Spleen (tissue), 11 donors: ENCODE measurements around the gene KCNT1. TPM values are rescaled to one million over a fixed set of nuclear protein-coding genes. Genes with fewer than 3 reads are reported as not detected.

Experiments used
- DNase-seq: peaks from one replicate; pipeline ENCODE4 v3.0.0-alpha.2; 2020
- H3K27ac ChIP-seq, 8 donors: fragments of 200-600 bp; sonication (generic) in 7 of 8; 1 replicate in 4 of 8; 2 replicates in 4 of 8; pipeline versions ENCODE4 v1.5.0 to v1.8.0; 2016 to 2021; ENCODE audit warnings: inconsistent platforms in 4 of 8, mild to moderate bottlenecking in 4 of 8, moderate library complexity in 1 of 8
- H3K27me3 ChIP-seq, 7 donors: fragments of 200-600 bp; sonication (generic) in 6 of 7; replicated peaks in 1 of 7; 1 replicate in 4 of 7; 2 replicates in 3 of 7; pipeline versions ENCODE4 v1.5.0 to v1.8.0; 2016 to 2021; ENCODE audit warnings: inconsistent platforms in 3 of 7, mild to moderate bottlenecking in 1 of 7
- H3K36me3 ChIP-seq, 6 donors: fragments of 200-600 bp; sonication (generic) in 5 of 6; 1 replicate in 4 of 6; 2 replicates in 2 of 6; pipeline versions ENCODE4 v1.5.0 to v1.8.0; 2016 to 2021; ENCODE audit warnings: inconsistent platforms in 2 of 6
- H3K4me1 ChIP-seq, 6 donors: fragments of 200-600 bp; sonication (generic) in 5 of 6; 1 replicate in 3 of 6; 2 replicates in 3 of 6; pipeline versions ENCODE4 v1.5.0 to v1.8.0; 2016 to 2021; ENCODE audit warnings: inconsistent platforms in 3 of 6
- H3K4me3 ChIP-seq, 8 donors: fragments of 200-600 bp; sonication (generic) in 7 of 8; 1 replicate in 4 of 8; 2 replicates in 4 of 8; pipeline versions ENCODE4 v1.5.0 to v1.8.0; 2016 to 2021; ENCODE audit warnings: inconsistent platforms in 4 of 8, mild to moderate bottlenecking in 4 of 8, moderate library complexity in 2 of 8
- H3K9me3 ChIP-seq, 8 donors: fragments of 200-600 bp; sonication (generic) in 7 of 8; 1 replicate in 4 of 8; 2 replicates in 4 of 8; pipeline versions ENCODE4 v1.5.0 to v1.8.0; 2016 to 2021; ENCODE audit warnings: inconsistent platforms in 4 of 8
- CTCF ChIP-seq, 11 experiments: fragments of 200-600 bp in 7 of 11; fragments of 450-650 bp in 4 of 11; sonication (generic) in 4 of 11; IDR thresholded peaks in 8 of 11; conservative IDR thresholded peaks in 3 of 11; 1 replicate in 7 of 11; 2 replicates in 4 of 11; pipeline versions ENCODE4 v1.4.0 to v1.8.0; 2016 to 2021; ENCODE audit warnings: antibody characterized with exemption in 11 of 11, inconsistent platforms in 4 of 11, mild to moderate bottlenecking in 1 of 11
- POLR2A ChIP-seq, 3 donors: fragments of 450-650 bp; IDR thresholded peaks; one replicate each; pipeline ENCODE4 v1.5.1; 2017; ENCODE audit warnings: antibody characterized with exemption in 3 of 3, mild to moderate bottlenecking in 1 of 3
- POLR2AphosphoS5 ChIP-seq, 3 donors: sonication (generic); formaldehyde crosslinking; IDR thresholded peaks; one replicate each; pipeline ENCODE4 v1.5.1; 2017; ENCODE audit warnings: antibody characterized with exemption in 3 of 3
- WGBS, 5 donors: extraction: QIAGEN DNeasy Blood & Tissue Kit in 3 of 5; methylation state at CpG; one replicate each; pipeline versions ENCODE4 v1.1.5 to v1.1.7; 2013 to 2018; 5-methylcytosine and 5-hydroxymethylcytosine counted together
- intact Hi-C: fragments of 100-400 bp; cut with DNase I; formaldehyde crosslinking; loops from one replicate; pipeline ENCODE4 v1.15.0; 2023; ENCODE audit warnings: low total_unique reads
- polyA plus RNA-seq, 3 donors: library from polyadenylated mRNA; stranded (reverse); fragments of 200-250 nt; gene quantifications; one replicate each; pipeline ENCODE4 v1.2.1, GENCODE V29; 2013
- total RNA-seq, 7 donors: library from RNA; depleted of rRNA in 3 of 7; stranded (reverse); fragments of >200 nt in 3 of 7; fragmentation: NEBNext Ultra II Directional in 4 of 7; extraction: Animal tissue kit (Norgen Biotek cat#: 25700) in 4 of 7; gene quantifications; one replicate each; pipeline versions ENCODE4 v1.1.0 to v1.2.1, GENCODE V29; 2016 to 2021
- donor health status: healthy with polysubstance abuse.
- donor health status: DM: no; HTN: no; CAD: no; lungs with moderate emphysema.
- donor health status: DM: no; HTN: no; CAD: no.
- donor health status: Bipolar disorder and iron deficiency.
- donor health status: healthy.
- donor health status: DM: no; HTN: no; CAD: no.
- donor health status: DM: yes; HTN: yes; CAD: no.

KCNT1 gene
- total and polyA plus RNA-seq, 10 donors: 1.0 to 41.5 (median 19.8) TPM

GRCh38 chr9:135764731-135765130, 62.7 kb downstream of the KCNT1 start:
- Histone ChIP-seq H3K27ac (no peak overlapping the region), H3K27me3 (no peaks in the 10 kb centered on the region), H3K36me3 (peaks cover 0 to 54% (median 0%) of the 10 kb centered on the region in 6 donors), H3K4me1 (no peaks in the 10 kb centered on the region), H3K4me3 (no peak overlapping the region), H3K9me3 (peaks cover 0 to 32% (median 19%) of the 10 kb centered on the region in 8 donors)
- DNase-seq: no peak
- TF ChIP-seq POLR2A (IDR thresholded peaks at IDR 0.05): no peak
- no peak for TF ChIP-seq POLR2AphosphoS5 (IDR thresholded peaks at IDR 0.05)
- no peak for TF ChIP-seq CTCF (IDR thresholded peaks at IDR 0.05 in 8 of 11, conservative IDR thresholded peaks at IDR 0.05 in 3 of 11)
- intact Hi-C loops: no loop called here
- WGBS, 5 donors: 86 to 96% (median 90%) methylated on average over 13 to 19 of the region's 19 CpGs

GRCh38 chr9:135765416-135765815, 63.4 kb downstream of the KCNT1 start:
- no peak for DNase-seq
- intact Hi-C loops: no loop called here
- H3K27me3 ChIP-seq: peaks cover 0 to 5% (median 0%) of the 10 kb centered on the region in 7 donors

GRCh38 chr9:135766251-135766650, 64.3 kb downstream of the KCNT1 start:
- peaks cover 0 to 55% (median 0%) of the 10 kb centered on the region in 6 donors for H3K36me3 ChIP-seq
- WGBS, 5 donors: 92 to 100% (median 95%) methylated on average over 4 of the region's 4 CpGs
- TF ChIP-seq CTCF (IDR thresholded peaks at IDR 0.05 in 8 of 11, conservative IDR thresholded peaks at IDR 0.05 in 3 of 11) (no peak), POLR2A (IDR thresholded peaks at IDR 0.05) (no peak), POLR2AphosphoS5 (IDR thresholded peaks at IDR 0.05) (no peak)

More at GRCh38 chr9:135765416-135765815, 63.4 kb downstream of the KCNT1 start:
- no peaks in the 10 kb centered on the region for H3K4me1 ChIP-seq
- 95 to 98% (median 96%) methylated on average over 13 of the region's 13 CpGs for WGBS, 5 donors
- no peak overlapping the region for H3K27ac ChIP-seq
- peaks cover 0 to 32% (median 19%) of the 10 kb centered on the region in 8 donors for H3K9me3 ChIP-seq
- no peak overlapping the region for H3K4me3 ChIP-seq
- no peak for TF ChIP-seq POLR2AphosphoS5 (IDR thresholded peaks at IDR 0.05)
- H3K36me3 ChIP-seq: peaks cover 0 to 54% (median 0%) of the 10 kb centered on the region in 6 donors

GRCh38 chr9:135766707-135767106, 64.7 kb downstream of the KCNT1 start:
- no peak for TF ChIP-seq POLR2AphosphoS5 (IDR thresholded peaks at IDR 0.05)
- TF ChIP-seq CTCF (IDR thresholded peaks at IDR 0.05 in 8 of 11, conservative IDR thresholded peaks at IDR 0.05 in 3 of 11): no peak
- no peak for TF ChIP-seq POLR2A (IDR thresholded peaks at IDR 0.05)
- peaks cover 0 to 5% (median 0%) of the 10 kb centered on the region in 7 donors for H3K27me3 ChIP-seq
- H3K4me1 ChIP-seq: no peaks in the 10 kb centered on the region
- intact Hi-C loops: no loop called here
- H3K27ac ChIP-seq: no peak overlapping the region
- no peak overlapping the region for H3K4me3 ChIP-seq
- no peak for DNase-seq
- WGBS, 5 donors: 88 to 99% (median 93%) methylated on average over 4 of the region's 4 CpGs
- H3K36me3 ChIP-seq: peaks cover 0 to 56% (median 0%) of the 10 kb centered on the region in 6 donors
- H3K9me3 ChIP-seq: peaks cover 0 to 32% (median 19%) of the 10 kb centered on the region in 8 donors

More at GRCh38 chr9:135766251-135766650, 64.3 kb downstream of the KCNT1 start:
- Histone ChIP-seq H3K27ac (no peak overlapping the region), H3K4me1 (no peaks in the 10 kb centered on the region), H3K9me3 (peaks cover 0 to 32% (median 19%) of the 10 kb centered on the region in 8 donors), H3K4me3 (no peak overlapping the region), H3K27me3 (peaks cover 0 to 5% (median 0%) of the 10 kb centered on the region in 7 donors)
- DNase-seq: no peak
- intact Hi-C loops: no loop called here
